Chondrocyte (in vitro differentiated cells): ENCODE data around the gene TMPRSS7. TPM values are rescaled to one million over a fixed set of nuclear protein-coding genes. Genes with fewer than 3 reads are reported as not detected.

ENCODE experiments used
- DNase-seq: peaks from one replicate; pipeline ENCODE4 v3.0.0; 2021; ENCODE audit warnings: mixed read lengths, low spot score
- H3K27ac Mint-ChIP-seq: one replicate; pipeline ENCODE4 v1.8.0; 2021; ENCODE audit warnings: mild to moderate bottlenecking, moderate library complexity, mixed read lengths; ENCODE audit not compliant: unreplicated experiment
- H3K27me3 Mint-ChIP-seq: 2 replicates; pipeline ENCODE4 v1.8.0; 2021; ENCODE audit warnings: low read depth, mixed read lengths
- H3K36me3 Mint-ChIP-seq: 2 replicates; pipeline ENCODE4 v1.8.0; 2021; ENCODE audit warnings: low read depth, mixed read lengths
- H3K4me1 Mint-ChIP-seq: 2 replicates; pipeline ENCODE4 v1.8.0; 2021; ENCODE audit warnings: low read depth, mild to moderate bottlenecking, mixed read lengths
- H3K4me3 Mint-ChIP-seq: one replicate; pipeline ENCODE4 v1.8.0; 2021; ENCODE audit warnings: mild to moderate bottlenecking, moderate library complexity, mixed read lengths; ENCODE audit not compliant: unreplicated experiment
- H3K9me3 Mint-ChIP-seq: 2 replicates; pipeline ENCODE4 v1.8.0; 2021; ENCODE audit warnings: low read depth, mixed read lengths
- total RNA-seq: library from RNA; stranded (reverse); gene quantifications from 3 replicates; pipeline ENCODE4 v1.2.1, GENCODE V29; 2021
- TF ChIP-seq, protein P1 (sequence below): fragments of 200-600 bp; sonication (generic); IDR thresholded peaks from 2 replicates; pipeline ENCODE4 v1.5.0; 2021; ENCODE audit warnings: antibody characterized with exemption, mild to moderate bottlenecking, moderate library complexity

Gene TMPRSS7
- total RNA-seq, 1 donor from 2014 or later = not detected

GRCh38 chr3:112007633-112008032 lies 26.9 kb upstream of the TMPRSS7 start:
- peaks cover 35% of the 10 kb centered on the region for H3K4me1 Mint-ChIP-seq
- H3K36me3 Mint-ChIP-seq = no peaks in the 10 kb centered on the region
- H3K27me3 Mint-ChIP-seq = no peaks in the 10 kb centered on the region
- no peak overlapping the region for H3K4me3 Mint-ChIP-seq
- no peak for DNase-seq
- TF ChIP-seq, protein P1, sequence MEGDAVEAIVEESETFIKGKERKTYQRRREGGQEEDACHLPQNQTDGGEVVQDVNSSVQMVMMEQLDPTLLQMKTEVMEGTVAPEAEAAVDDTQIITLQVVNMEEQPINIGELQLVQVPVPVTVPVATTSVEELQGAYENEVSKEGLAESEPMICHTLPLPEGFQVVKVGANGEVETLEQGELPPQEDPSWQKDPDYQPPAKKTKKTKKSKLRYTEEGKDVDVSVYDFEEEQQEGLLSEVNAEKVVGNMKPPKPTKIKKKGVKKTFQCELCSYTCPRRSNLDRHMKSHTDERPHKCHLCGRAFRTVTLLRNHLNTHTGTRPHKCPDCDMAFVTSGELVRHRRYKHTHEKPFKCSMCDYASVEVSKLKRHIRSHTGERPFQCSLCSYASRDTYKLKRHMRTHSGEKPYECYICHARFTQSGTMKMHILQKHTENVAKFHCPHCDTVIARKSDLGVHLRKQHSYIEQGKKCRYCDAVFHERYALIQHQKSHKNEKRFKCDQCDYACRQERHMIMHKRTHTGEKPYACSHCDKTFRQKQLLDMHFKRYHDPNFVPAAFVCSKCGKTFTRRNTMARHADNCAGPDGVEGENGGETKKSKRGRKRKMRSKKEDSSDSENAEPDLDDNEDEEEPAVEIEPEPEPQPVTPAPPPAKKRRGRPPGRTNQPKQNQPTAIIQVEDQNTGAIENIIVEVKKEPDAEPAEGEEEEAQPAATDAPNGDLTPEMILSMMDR = no peak
- peak overlapping the region; percentile 20 for H3K27ac Mint-ChIP-seq
- H3K9me3 Mint-ChIP-seq = no peaks in the 10 kb centered on the region

DNA sequence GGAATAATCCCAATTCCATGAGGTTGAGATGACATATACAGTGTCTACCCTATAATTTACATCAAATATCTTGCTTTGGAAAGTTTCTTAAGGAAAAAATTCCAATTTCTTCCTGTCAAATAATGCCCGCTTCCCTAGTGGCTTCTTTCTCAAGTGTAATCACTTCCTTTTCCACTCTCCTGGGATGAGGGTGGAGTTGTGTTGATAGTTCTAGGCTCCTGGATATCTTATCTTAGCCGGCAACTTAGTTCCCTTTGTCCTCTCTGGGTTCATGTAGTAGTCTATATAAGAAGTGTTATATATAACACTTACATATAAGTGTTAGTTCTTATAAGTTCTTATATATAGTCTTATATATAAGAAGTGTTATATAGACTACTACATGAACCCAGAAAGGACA lies 24.9 kb upstream of the TMPRSS7 start:
- peaks cover 43% of the 10 kb centered on the region for H3K4me1 Mint-ChIP-seq
- no peaks in the 10 kb centered on the region for H3K36me3 Mint-ChIP-seq
- H3K4me3 Mint-ChIP-seq = no peak overlapping the region
- H3K27ac Mint-ChIP-seq = no peak overlapping the region
- no peak for DNase-seq
- H3K27me3 Mint-ChIP-seq = no peaks in the 10 kb centered on the region
- TF ChIP-seq, protein P1 = no peak
- H3K9me3 Mint-ChIP-seq = no peaks in the 10 kb centered on the region

DNA sequence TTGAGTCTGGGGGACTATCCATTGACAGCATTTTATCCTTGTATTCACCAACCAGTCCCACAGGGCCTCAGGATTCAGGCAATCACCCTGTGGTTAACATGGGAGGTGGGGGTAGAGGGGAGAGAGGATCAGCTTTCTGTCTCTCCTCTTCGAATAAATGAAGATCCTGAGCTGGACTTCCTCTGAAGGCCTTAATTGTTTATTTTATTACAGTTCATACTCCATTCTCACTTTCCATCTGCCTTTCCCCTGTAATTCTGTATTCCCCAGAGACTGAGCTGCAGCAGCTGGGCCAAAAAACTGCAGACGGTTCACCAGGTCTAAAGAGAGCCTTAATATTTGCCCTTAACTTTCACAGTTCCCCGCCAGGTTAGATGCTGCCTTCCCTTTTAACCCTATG lies 23.9 kb upstream of the TMPRSS7 start:
- H3K27me3 Mint-ChIP-seq = no peaks in the 10 kb centered on the region
- H3K9me3 Mint-ChIP-seq = no peaks in the 10 kb centered on the region
- peaks cover 43% of the 10 kb centered on the region for H3K4me1 Mint-ChIP-seq
- no peak overlapping the region for H3K4me3 Mint-ChIP-seq
- DNase-seq = no peak
- H3K27ac Mint-ChIP-seq = peak overlapping the region; percentile 1
- H3K36me3 Mint-ChIP-seq = no peaks in the 10 kb centered on the region
- TF ChIP-seq, protein P1 = no peak

- DNase-seq = no peak
- Mint-ChIP-seq H3K27me3 (no peaks in the 10 kb centered on the region), H3K9me3 (no peaks in the 10 kb centered on the region), H3K36me3 (no peaks in the 10 kb centered on the region), H3K27ac (no peak overlapping the region), H3K4me3 (no peak overlapping the region), H3K4me1 (peaks cover 43% of the 10 kb centered on the region)
- TF ChIP-seq, protein P1 = no peak
These were observed 23.1 kb upstream of the TMPRSS7 start for GRCh38 chr3:112011376-112011940.

DNA sequence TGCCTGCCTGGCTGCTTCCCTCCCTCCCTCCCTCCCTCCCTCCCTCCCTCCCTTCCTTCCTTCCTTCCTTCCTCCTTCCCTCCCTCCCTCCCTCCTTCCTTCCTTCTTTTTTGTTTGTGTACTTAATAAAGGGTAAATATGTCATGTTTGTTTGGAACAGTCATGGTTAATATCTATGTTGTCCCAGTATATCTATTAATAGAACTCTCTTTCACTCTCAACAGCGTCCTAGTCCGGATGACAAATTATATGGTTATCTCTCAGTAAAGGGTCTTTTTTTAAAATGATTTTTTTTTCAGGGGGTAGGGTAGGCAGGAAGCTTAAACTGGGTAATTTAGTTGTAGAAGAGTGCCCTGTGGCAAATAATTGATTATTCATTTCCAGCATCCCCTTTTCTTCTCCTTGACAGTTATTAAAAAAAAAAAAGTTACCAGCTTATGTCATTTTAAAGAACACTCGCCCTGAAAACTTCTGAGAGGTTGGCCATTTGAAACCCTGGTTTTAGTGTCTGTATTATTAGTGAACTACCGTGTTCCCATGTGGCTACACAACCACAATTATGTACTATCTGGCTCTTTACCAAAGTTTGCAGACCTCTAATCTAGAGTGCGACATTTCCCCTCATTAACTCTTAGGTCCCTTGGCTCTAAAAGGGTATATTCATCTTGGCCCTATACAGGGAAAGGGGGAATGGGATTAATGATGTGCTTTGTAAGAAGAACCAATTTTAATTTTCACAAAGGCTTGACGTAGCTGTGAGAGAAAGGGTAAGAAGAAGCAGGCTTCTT lies 22.1 kb upstream of the TMPRSS7 start:
- TF ChIP-seq, protein P1 = no peak
- no peaks in the 10 kb centered on the region for H3K27me3 Mint-ChIP-seq
- no peak for DNase-seq
- H3K27ac Mint-ChIP-seq = peak overlapping the region; percentile 41
- no peak overlapping the region for H3K4me3 Mint-ChIP-seq
- H3K36me3 Mint-ChIP-seq = no peaks in the 10 kb centered on the region
- H3K9me3 Mint-ChIP-seq = no peaks in the 10 kb centered on the region
- peaks cover 40% of the 10 kb centered on the region for H3K4me1 Mint-ChIP-seq
